ENCODE measurements around the gene FLT4. TPM values are rescaled to one million over a fixed set of nuclear protein-coding genes. Genes with fewer than 3 reads are reported as not detected.
"Not testable (repeated sequence)": the region's sequence is repeated elsewhere in the genome, so short reads cannot be mapped to it uniquely, and the experiment has no call there.

Gene FLT4
- total and polyA plus RNA-seq, 9 of the 15 experiments (the other 6 are each of a cell fraction or from before 2014, with no cell fraction given) = 0.01 to 0.42 (median 0.14) TPM; not detected in 2

DNA sequence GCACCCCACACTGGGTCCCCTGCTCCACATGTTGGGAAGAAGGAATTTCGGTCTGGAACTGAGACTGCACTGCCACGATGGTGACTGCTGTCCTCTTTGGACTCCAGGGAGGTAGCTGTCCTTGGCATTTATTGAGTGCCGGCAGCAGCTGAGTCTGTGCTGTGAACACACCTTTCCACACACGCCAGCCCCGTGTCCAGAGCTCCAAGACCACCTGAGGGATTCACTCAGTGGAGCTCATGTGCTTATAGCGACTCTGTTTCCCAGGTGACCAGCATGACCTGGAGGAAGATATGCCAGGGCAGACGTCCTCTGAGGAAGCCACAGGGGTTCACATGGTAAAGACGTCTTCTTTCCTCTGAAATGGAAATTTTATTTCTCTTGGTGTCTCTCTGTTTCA, 33.2 kb upstream of the FLT4 start (continued):
- TF ChIP-seq ZNF184 (CRISPR knock-in tag; IDR thresholded peaks at IDR 0.05) (no peak), ZSCAN29 (IDR thresholded peaks at IDR 0.05) (no peak)

DNA sequence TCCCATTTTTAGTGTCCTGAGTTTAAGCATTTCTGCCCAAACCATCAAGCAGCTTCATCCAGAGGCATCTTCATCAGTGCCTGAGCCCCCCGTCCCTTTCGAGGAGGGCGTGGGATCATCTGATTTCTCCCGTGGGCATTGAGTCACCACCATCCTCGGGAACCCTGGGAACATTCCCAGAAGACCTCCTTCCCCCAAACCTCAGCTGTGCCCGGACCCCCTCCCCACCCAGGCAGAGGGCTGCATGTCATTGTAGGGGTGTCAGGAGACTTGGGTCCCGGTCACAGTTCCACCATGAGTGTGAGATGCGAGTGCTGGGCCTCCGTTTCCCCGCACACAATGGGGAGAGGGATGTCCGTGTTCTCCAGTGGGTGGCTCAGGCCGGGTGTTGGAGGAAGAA, 32.6 kb upstream of the FLT4 start:
- H3K4me1 ChIP-seq (replicated peaks in 1 of 2; ENCODE audit: control insufficient read depth in 2 of 2, insufficient read depth in 2 of 2, low read length in 2 of 2); H3K9me3 ChIP-seq (replicated peaks; ENCODE audit: control insufficient read depth, insufficient read depth, low read depth, low read length); FAIRE-seq; POLR2A ChIA-PET; BruUV-seq (replicated peaks); DNase-seq (ENCODE audit: extremely low read depth in 1 of 4, low spot score in 3 of 4); H4K20me1 ChIP-seq (replicated peaks; ENCODE audit: control insufficient read depth, insufficient read depth, low read length); H3K4me2 ChIP-seq (ENCODE audit: insufficient read depth, low read length); intact Hi-C loops (cut with micrococcal nuclease); ATAC-seq; in situ Hi-C loops (cut with MboI); H3K9me1 ChIP-seq (ENCODE audit: control insufficient read depth, insufficient read depth, low read length); H3K36me3 ChIP-seq (ENCODE audit: control insufficient read depth, insufficient read depth, low read length); H3K4me3 ChIP-seq; H2AFZ ChIP-seq (ENCODE audit: low read depth, low read length); H3K79me2 ChIP-seq (ENCODE audit: control insufficient read depth, insufficient read depth, low read length); CTCF ChIA-PET (ENCODE audit: low intra/inter-chr PET ratio); H3K27ac ChIP-seq (ENCODE audit: extremely low read depth, low read depth, low read length); H3K9ac ChIP-seq (ENCODE audit: insufficient read depth in 1 of 2, low read depth in 2 of 2, low read length in 2 of 2): not testable (repeated sequence)
- H3K27me3 ChIP-seq (ENCODE audit: control insufficient read depth in 2 of 2, insufficient read depth in 2 of 2, low read length in 2 of 2) = peaks cover 32 to 66% of the 10 kb centered on the region in 2 experiments
- 0% methylated on average over 8 of the region's 12 CpGs for whole genome bisulfite sequencing (ENCODE audit: insufficient coverage, low coverage, missing lambda C conversion rate)

DNA sequence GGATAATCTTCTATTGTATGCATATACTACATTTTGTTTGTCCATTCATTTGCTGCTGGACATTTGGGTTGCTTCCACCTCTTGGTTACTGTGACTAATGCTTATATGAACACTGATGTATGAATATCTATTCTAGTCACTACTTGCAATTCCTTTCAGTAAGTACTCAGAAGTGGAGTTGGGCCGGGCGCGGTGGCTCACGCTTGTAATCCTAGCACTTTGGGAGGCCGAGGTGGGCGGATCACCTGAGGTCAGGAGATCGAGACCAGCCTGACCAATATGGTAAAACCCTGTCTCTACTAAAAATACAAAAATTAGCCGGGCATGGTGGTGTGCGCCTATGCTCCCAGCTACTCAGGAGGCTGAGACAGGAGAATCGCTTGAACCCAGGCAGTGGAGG, 28.9 kb upstream of the FLT4 start:
- H2AFZ ChIP-seq (ENCODE audit: low read depth, low read length); in situ Hi-C loops (cut with MboI); ATAC-seq; BruUV-seq (replicated peaks); CTCF ChIA-PET (ENCODE audit: low intra/inter-chr PET ratio); H3K4me2 ChIP-seq (ENCODE audit: insufficient read depth, low read length); H3K9me3 ChIP-seq (replicated peaks; ENCODE audit: control insufficient read depth, insufficient read depth, low read depth, low read length); H3K79me2 ChIP-seq (ENCODE audit: control insufficient read depth, insufficient read depth, low read length); FAIRE-seq; POLR2A ChIA-PET; H3K36me3 ChIP-seq (ENCODE audit: control insufficient read depth, insufficient read depth, low read length); H4K20me1 ChIP-seq (replicated peaks; ENCODE audit: control insufficient read depth, insufficient read depth, low read length); H3K9ac ChIP-seq (ENCODE audit: insufficient read depth in 1 of 2, low read depth in 2 of 2, low read length in 2 of 2); H3K9me1 ChIP-seq (ENCODE audit: control insufficient read depth, insufficient read depth, low read length); H3K4me3 ChIP-seq; H3K27ac ChIP-seq (ENCODE audit: extremely low read depth, low read depth, low read length); DNase-seq (ENCODE audit: extremely low read depth in 1 of 4, low spot score in 3 of 4): not testable (repeated sequence)
- Histone ChIP-seq H3K4me1 (replicated peaks in 1 of 2; ENCODE audit: control insufficient read depth in 2 of 2, insufficient read depth in 2 of 2, low read length in 2 of 2) (peaks cover 0 to 14% of the 10 kb centered on the region in 2 experiments; a peak in 2 of 5 replicates), H3K27me3 (ENCODE audit: control insufficient read depth in 2 of 2, insufficient read depth in 2 of 2, low read length in 2 of 2) (peaks cover 16 to 62% of the 10 kb centered on the region in 2 experiments; a peak in 4 of 5 replicates)
- intact Hi-C loops (cut with micrococcal nuclease) = loop anchor here (10.0 kb wide), 1 partner anchor 186 kb away; the partner anchor contains the start of gene ZFP62
- WGBS (ENCODE audit: insufficient coverage, low coverage, missing lambda C conversion rate) = 23% methylated on average over 10 of the region's 10 CpGs
